Stimulated activated CD4-positive, alpha-beta T cell treated with anti-CD3 and anti-CD28 coated beads, Interleukin-12 subunit alpha, Interleukin-12 subunit beta, amount 100 ng/mL, for 48 hours (primary cell): Measurements from ENCODE around the gene KLF1.
"Not testable (repeated sequence)": the region's sequence is repeated elsewhere in the genome, so short reads cannot be mapped to it uniquely, and the experiment has no call there.

ENCODE experiments used
- DNase-seq, 3 donors: peaks; one replicate each; pipeline ENCODE4 v3.0.0-alpha.2; 2020; ENCODE audit warnings: low read depth in 2 of 3, low spot score in 1 of 3

Gene KLF1

DNA sequence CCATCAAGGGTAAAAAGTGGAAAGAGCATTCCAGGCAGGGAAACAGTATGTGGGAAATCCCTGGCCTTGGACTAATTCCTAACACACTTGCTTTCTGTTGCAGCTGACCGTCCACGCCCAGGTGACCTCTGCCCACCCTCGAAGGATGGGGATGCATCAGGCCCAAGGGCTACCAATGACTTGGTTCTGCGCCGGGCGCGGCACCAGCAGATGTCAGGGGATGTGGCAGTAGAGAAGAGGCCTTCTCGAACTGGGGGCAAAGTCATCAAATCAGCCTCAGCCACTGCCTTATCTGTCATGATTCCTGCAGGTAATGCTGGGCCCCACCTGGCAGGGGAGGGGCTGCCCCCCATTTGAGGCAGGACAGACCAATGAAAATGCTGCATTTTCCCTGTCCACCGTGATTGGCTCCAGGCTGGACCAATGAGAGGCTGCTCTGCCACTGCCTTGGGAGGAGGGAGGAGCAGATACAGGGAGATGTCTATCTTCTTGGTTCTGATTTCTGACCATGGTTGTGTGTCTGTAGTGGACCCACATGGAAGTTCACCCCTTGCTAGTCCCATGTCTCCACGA lies 18.4 kb downstream of the KLF1 start:
- no peak for DNase-seq

DNA sequence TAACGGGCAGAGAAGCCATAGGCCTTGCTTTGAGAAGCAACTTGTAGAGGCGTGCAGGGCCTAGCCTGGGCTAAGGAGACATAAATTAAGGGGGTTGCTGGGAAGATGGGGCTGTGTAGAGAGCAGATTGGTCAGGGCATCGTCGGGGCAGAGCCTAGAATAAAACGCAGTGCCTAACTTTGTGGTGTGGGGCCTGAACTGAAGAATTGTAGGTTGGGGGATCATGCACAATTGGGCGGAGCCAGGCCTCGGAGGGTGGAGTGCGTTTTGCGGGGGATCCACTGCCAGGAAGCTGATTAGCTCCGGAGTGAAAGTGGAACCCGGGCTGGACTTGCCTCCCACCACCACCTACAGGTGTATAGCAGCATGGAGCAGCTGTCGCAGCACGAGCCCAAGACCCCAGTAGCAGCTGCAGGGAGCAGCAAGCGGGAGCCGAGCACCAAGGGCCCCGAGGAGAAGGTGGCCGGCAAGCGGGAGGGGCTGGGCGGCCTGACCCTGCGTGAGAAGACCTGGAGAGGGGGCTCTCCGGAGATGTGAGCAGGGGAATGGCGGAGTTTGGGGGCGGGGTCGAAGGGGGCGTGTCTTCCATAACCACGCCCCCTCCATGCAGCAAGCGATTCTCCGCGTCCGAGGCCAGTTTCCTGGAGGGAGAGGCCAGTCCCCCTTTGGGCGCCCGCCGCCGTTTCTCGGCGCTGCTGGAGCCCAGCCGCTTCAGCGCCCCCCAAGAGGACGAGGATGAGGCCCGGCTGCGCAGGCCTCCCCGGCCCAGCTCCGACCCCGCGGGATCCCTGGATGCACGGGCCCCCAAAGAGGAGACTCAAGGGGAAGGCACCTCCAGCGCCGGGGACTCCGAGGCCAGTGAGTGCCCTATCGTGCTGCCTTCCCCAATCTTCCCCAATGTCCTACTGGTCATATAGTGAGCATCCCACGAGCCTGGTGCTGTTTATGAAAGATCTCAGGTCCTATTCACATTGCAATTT lies 19.6 kb downstream of the KLF1 start:
- peak; percentile 46 to 59 (median 49) for DNase-seq

DNA sequence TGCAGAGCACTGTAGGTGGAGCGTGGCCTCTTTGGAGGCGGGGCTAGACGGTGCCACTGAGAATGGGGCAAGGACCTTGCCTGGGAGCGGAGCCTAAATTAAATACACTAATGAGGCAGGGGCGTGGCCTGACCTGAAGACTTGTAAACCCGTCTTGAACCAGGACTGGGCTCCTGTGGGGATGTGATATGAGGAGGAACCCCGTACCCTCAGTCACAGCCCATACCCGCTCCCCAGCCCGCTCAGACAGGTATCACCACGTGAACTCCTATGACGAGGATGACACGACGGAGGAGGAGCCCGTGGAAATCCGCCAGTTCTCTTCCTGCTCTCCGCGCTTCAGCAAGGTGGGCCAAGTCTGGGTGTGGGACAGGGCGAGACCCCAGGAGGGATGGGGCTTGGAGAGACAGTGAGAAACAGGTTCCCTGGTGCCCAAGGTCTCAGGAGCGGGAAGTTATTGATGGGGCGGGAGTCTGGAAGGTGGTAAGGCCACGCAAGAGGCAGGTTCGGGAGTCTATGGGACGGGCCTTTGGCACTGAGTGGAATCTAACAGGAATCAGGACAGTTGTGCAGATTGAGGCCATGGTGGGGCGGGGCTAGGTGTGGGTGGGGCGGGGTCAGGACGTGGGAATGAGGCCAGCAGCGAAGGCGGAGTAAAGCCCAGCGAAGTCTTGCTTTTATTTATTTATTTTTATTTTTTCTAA lies 20.4 kb downstream of the KLF1 start:
- DNase-seq = no peak

DNA sequence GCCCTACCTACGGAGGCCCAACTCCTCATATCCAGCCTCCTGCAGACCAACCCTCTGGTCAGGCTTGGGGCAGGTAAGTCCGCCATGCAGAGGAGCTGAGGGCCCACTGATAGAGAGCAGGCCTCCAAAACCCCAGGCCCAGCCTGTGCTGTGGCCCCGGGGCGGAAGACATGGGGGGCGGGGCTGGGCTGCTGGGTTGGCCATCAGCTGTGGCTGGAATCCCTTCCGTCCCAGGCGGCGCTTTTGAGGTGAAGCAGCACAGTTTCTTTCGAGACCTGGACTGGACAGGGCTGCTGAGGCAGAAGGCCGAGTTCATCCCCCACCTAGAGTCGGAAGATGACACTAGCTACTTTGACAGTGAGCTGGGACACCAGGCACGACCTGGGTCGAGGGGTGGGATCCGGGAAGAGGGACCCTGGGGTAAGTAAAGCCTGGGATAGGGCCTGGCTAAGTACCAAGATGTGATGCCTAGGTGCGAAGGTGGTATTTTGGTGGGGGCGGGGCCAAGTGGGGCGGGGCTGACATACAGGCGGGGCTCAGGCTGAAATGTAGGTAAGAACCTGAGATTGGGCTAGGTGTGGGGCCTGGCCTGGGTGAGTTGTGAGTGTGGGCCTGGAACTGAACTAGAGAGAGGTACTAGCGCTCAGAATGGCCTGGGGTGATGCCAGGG lies 21.1 kb downstream of the KLF1 start:
- DNase-seq = no peak

DNA sequence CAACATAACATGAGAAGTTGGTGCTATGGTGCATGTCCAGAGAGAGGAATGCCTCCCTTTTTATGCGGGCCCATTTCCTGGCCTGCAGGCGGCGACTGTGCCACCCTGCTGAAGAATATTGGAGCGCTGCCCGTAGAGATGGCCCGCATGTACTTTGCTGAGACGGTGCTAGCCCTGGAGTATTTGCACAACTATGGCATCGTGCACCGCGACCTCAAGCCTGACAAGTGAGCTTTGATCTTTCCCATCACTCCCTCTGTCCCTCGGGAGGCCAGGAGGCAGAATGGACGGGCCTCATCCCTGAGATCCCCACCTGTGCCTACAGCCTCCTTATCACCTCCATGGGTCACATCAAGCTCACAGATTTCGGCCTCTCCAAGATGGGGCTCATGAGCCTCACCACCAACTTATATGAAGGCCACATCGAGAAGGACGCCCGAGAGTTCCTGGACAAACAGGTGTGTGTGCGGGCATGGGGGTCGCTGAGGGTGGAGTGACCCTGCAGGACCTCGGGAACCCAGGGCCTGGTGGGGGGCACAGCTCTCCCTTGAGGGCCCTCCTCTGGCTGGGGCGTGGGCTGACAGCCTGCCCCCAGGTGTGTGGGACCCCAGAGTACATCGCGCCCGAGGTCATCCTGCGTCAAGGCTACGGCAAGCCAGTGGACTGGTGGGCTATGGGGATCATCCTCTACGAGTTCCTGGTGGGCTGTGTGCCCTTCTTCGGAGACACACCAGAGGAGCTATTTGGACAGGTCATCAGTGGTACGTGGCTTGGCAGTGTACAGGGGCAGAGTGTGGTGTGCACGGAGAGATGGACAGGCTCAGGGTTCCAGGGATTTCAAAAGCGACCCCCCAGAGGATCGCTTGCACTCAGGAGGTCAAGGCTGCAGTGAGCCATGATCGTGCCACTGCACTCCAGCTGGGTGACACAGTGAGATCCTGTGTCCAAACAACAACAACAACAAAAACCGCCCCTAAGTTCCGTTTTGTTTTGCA lies 22.0 kb downstream of the KLF1 start:
- no peak for DNase-seq

- DNase-seq = no peak
Observed at GRCh38 chr19:12864143-12864542, 22.9 kb downstream of the KLF1 start.

DNA sequence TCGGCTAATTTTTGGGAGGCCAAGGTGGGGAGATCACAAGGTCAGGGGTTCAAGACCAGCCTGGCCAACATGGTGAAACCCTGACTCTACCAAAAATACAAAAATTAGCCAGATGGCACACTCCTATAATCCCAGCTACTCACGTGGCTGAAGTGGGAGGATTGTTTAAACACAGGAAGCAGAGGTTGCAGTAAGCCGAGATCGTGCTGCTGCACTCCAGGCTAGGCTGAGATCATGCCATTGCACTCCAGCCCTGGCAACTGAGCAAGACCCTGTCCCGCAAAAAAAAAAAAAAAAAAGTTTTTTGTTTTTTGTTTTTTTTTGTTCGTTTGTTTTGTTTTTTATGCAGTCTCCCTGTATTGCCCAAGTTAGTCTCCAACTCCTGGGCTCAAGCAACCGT lies 27.5 kb downstream of the KLF1 start:
- DNase-seq = no peak

- DNase-seq = no peak
Observed at GRCh38 chr19:12858041-12858928, 28.7 kb downstream of the KLF1 start.

DNA sequence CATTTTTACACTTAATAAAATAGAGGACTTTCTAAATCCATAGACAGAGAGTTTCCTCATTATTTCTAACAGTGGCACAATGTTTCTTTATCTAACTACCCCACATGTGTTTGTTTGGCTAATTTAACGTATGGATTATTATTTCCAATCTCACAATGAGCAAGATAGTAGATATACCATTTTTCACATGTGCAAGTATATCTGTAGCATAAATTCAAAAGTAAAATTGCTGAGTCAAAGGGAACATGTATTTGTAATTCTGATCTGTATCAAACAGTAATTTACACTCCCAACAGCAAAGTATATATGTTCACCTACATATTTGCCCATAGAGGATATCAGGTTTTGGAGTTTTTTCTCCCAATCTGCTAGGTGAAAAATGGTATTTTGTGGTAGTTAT lies 30.3 kb downstream of the KLF1 start:
- DNase-seq = no peak

GRCh38 chr19:12847159-12848139 lies 39.6 kb downstream of the KLF1 start:
- peak; percentile 78 to 93 (median 84) for DNase-seq

DNA sequence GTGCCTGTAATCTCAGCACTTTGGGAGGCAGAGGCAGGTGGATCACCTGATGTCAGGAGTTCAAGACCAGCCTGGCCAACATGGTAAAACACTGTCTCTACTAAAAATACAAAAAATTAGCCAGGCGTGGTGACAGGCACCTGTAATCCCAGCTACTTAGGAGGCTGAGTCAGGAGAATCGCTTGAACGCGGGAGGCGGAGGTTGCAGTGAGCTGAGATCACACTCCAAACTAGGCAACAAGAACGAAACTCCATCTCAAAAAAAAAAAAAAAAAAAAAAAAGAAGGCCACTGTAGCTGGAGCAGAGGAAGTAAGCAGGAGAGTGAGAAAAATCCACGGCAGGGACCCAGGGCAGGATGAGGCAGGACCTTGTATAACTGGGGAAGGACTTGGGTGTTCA lies 40.4 kb downstream of the KLF1 start:
- DNase-seq = not testable (repeated sequence)

DNA sequence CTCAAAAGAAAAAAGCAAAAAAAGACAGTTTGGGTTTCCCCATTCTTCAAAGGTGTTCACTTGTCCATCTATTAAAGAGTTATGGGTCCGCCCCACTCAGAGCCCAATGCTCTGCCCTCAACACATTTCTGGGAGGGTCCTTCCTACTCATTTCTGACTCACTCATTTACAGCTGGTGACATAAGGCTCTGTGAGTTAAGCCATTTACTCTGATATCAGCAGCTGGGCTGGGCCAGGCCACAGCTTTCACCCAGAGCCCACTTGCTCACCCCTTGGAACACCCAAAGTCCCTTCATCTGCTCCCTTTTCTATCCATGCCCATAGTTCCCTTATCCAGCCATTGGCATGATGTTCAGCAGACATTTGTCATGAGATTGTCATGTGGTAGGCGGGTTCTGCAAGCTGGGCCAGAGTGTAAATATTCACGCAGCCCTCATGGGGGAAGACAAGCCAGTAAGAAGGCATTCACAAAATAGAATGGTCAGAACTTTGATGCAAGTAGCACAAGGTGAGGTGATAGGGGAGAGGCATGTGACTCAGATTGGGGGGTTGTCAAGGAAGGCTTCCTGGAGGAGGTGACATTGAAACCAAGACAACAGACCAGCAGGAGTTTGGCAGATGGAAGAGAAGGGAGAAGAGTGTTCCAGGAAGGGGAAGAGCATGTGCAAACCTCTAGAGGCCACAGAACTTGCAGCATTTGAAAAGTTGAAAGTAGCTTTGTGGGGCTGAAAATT lies 42.8 kb downstream of the KLF1 start:
- no peak for DNase-seq

DNA sequence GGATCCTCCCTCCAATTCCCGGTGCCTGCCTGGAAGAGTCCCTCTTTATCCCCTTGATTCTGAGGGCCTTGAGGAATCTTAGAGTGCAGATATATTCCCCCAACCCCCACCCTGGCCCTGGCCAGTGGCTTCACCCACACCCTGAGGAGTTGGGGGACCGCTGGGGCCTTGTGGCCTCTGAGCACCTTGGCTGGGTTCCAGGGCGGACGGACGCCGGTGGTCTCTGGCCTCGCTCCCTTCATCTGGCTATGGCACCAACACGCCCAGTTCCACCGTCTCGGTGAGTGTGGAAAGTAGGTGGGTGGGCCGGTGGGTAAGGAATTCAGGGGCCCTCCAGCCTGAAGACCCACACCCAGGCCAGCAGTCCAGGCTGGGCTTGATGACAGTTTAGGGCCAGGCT lies 43.7 kb downstream of the KLF1 start:
- no peak for DNase-seq

DNA sequence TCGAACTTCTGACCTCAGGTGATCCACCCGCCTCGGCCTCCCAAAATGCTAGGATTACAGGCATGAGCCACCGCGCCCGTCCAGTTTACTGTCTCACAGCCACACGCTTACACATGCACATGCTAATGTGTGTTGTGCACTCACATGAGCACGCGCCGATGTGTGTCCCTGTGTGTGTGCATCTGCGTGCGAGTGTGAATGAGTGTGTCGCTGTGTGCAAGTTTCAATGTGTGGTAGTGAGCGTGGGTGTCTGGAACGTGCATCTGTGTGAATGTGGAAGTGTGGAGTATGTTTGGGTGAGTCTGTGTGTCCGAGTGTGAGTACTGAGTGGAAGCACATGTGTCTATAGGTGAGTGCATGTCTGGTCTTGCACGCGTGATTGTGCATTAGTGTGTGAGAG lies 44.5 kb downstream of the KLF1 start:
- no peak for DNase-seq

- no peak for DNase-seq
Observed at GRCh38 chr19:12841094-12841493, 45.9 kb downstream of the KLF1 start.

GRCh38 chr19:12840091-12841079 lies 46.6 kb downstream of the KLF1 start:
- peak; percentile 59 to 69 (median 66) for DNase-seq
